Memory B cell (primary cell): ENCODE data around the gene LINGO4.
"Not testable (repeated sequence)": the region's sequence is repeated elsewhere in the genome, so short reads cannot be mapped to it uniquely, and the experiment has no call there.

Experiments
- ATAC-seq: fragments of 150-1000 bp; cut with Tn5 transposase; 2 replicates; pipeline ENCODE4 v1.10.0; 2021; ENCODE audit warnings: low read depth, mild to moderate bottlenecking, moderate library complexity
- DNase-seq, 2 donors: peaks; one replicate each; pipeline ENCODE4 v3.0.0; 2022; ENCODE audit warnings: low spot score in 2 of 2
- H3K27ac Mint-ChIP-seq: one replicate; pipeline ENCODE4 v1.8.0; 2022; ENCODE audit warnings: mild to moderate bottlenecking, moderate library complexity, mixed read lengths
- H3K27me3 Mint-ChIP-seq: one replicate; pipeline ENCODE4 v1.8.0; 2022; ENCODE audit warnings: mixed read lengths
- H3K36me3 Mint-ChIP-seq: one replicate; pipeline ENCODE4 v1.8.0; 2022; ENCODE audit warnings: mild to moderate bottlenecking, mixed read lengths
- H3K4me1 Mint-ChIP-seq: one replicate; pipeline ENCODE4 v1.8.0; 2022; ENCODE audit warnings: mixed read lengths
- H3K4me3 Mint-ChIP-seq: one replicate; pipeline ENCODE4 v1.8.0; 2022; ENCODE audit warnings: mild to moderate bottlenecking, moderate library complexity, mixed read lengths
- H3K9me3 Mint-ChIP-seq: one replicate; pipeline ENCODE4 v1.8.0; 2022; ENCODE audit warnings: mixed read lengths

The LINGO4 gene

GRCh38 chr1:151774256-151774922 lies 30.8 kb downstream of the LINGO4 start:
- H3K4me3 Mint-ChIP-seq, result no peak overlapping the region
- H3K36me3 Mint-ChIP-seq, result peaks cover 32% of the 10 kb centered on the region
- ATAC-seq (no peak), DNase-seq (no peak)
- H3K9me3 Mint-ChIP-seq, result no peaks in the 10 kb centered on the region
- H3K27ac Mint-ChIP-seq, result no peak overlapping the region
- H3K27me3 Mint-ChIP-seq, result no peaks in the 10 kb centered on the region
- no peaks in the 10 kb centered on the region for H3K4me1 Mint-ChIP-seq

DNA sequence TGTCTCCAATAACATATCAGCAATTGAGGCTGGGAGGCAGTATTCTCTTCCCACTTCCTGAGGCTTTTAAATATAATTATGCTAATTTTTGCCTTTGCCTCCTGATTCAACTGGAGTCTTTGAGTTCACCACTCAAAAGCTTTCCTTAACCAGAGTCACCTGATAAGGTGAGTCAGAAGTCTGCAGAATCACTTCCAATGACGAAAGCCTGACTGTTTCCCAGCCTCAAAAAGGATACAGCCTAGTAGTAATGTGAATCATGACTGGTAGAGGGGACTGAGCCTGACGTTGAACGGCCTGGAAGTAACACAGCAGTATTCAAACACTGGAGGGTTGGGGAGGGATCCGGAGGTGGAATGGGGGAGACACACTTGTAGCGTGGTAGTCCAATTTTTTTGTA lies 31.5 kb downstream of the LINGO4 start:
- no peaks in the 10 kb centered on the region for H3K27me3 Mint-ChIP-seq
- H3K4me3 Mint-ChIP-seq, result no peak overlapping the region
- H3K27ac Mint-ChIP-seq, result no peak overlapping the region
- H3K9me3 Mint-ChIP-seq, result no peaks in the 10 kb centered on the region
- peaks cover 28% of the 10 kb centered on the region for H3K36me3 Mint-ChIP-seq
- ATAC-seq (no peak), DNase-seq (no peak)
- no peaks in the 10 kb centered on the region for H3K4me1 Mint-ChIP-seq

DNA sequence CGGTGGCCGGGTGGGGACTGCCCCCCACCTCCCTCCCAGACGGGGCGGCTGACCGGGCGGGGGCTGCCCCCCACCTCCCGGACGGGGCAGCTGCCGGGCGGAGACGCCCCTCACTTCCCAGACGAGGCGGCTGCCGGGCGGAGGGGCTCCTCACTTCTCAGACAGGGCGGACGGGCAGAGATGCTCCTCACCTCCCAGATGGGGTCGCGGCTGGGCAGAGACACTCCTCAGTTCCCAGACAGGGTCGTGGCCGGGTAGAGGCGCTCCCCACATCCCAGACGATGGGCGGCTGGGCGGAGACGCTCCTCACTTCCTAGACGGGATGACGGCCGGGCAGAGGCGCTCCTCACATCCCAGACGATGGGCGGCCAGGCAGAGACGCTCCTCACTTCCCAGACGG lies 35.9 kb downstream of the LINGO4 start:
- H3K27ac Mint-ChIP-seq, H3K9me3 Mint-ChIP-seq, H3K4me3 Mint-ChIP-seq, H3K4me1 Mint-ChIP-seq, H3K27me3 Mint-ChIP-seq, H3K36me3 Mint-ChIP-seq, ATAC-seq, DNase-seq: not testable (repeated sequence)

- H3K9me3 Mint-ChIP-seq, H3K27ac Mint-ChIP-seq, H3K27me3 Mint-ChIP-seq, H3K4me1 Mint-ChIP-seq, H3K4me3 Mint-ChIP-seq, H3K36me3 Mint-ChIP-seq, ATAC-seq, DNase-seq: not testable (repeated sequence)
These were observed 36.7 kb downstream of the LINGO4 start for GRCh38 chr1:151768351-151769066.

- no peaks in the 10 kb centered on the region for H3K27me3 Mint-ChIP-seq
- DNase-seq (no peak), ATAC-seq (no peak)
- no peaks in the 10 kb centered on the region for H3K9me3 Mint-ChIP-seq
- H3K4me1 Mint-ChIP-seq, result peaks cover 13% of the 10 kb centered on the region
- peak overlapping the region; percentile 96 for H3K4me3 Mint-ChIP-seq
- H3K27ac Mint-ChIP-seq, result peak overlapping the region; percentile 98
- peaks cover 15% of the 10 kb centered on the region for H3K36me3 Mint-ChIP-seq
These were observed 41.2 kb downstream of the LINGO4 start for GRCh38 chr1:151763990-151764389.

DNA sequence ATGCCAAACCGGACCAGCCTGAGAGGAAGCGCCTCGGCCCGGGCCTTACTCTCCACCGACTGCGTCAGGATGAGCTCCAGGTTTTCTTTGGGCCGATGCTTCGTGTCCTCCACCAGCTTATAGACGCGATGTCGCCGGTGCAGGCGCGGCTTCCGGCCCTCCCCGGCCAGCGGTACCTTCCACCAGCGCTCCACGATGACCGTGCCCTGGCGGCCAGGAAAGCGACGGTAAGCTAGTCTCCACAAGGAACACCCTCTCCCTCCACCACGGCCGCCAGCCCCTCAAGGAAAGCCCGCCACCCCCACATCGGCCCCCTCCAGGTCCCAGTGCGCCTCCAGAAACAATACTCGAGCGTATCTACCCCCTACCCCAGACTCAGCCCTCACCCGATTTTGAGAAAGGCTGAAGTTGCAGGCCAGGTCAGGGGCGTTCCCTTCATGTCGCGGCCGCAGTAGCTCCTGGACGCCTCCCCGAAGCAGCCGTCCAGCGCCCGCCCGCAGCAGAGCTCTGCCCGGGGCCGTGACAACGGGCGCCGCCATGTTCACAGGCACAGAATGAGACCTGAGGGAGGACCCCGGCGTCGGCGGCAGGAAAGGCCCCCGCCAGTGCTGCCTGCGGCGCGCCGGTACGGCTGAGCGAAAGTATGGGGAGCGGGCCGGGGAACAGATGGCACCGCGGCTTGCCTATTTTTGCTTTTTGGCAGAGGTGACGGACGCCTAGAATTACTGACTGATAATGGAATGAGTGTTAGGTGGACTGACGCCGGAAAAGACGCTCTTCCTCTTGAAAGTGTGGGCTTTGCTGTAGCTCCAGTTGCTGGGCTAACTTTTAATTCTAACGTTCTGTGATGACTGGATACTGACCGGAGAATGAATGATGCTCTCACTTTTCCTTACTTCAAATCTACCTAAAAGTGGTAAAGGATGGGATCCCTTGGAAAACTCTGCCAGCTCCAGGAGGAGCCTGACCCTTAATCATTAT lies 42.0 kb downstream of the LINGO4 start, which contains the start of gene MRPL9:
TSS of gene MRPL9 (minus strand) at position 556 of the 981 bp plus-strand sequence. CDS start at position 539, 17 bp downstream.
- H3K4me3 Mint-ChIP-seq, result peak within 1 kb of the TSS; percentile 96
- ATAC-seq (peak; percentile 99), DNase-seq (peak; percentile 76 to 82)
- peak within 1 kb of the TSS; percentile 98 for H3K27ac Mint-ChIP-seq
- H3K9me3 Mint-ChIP-seq, result no peaks in the 10 kb centered on the region
- H3K27me3 Mint-ChIP-seq, result no peaks in the 10 kb centered on the region
- peaks cover 15% of the 10 kb centered on the region for H3K36me3 Mint-ChIP-seq
- H3K4me1 Mint-ChIP-seq, result peaks cover 13% of the 10 kb centered on the region

DNA sequence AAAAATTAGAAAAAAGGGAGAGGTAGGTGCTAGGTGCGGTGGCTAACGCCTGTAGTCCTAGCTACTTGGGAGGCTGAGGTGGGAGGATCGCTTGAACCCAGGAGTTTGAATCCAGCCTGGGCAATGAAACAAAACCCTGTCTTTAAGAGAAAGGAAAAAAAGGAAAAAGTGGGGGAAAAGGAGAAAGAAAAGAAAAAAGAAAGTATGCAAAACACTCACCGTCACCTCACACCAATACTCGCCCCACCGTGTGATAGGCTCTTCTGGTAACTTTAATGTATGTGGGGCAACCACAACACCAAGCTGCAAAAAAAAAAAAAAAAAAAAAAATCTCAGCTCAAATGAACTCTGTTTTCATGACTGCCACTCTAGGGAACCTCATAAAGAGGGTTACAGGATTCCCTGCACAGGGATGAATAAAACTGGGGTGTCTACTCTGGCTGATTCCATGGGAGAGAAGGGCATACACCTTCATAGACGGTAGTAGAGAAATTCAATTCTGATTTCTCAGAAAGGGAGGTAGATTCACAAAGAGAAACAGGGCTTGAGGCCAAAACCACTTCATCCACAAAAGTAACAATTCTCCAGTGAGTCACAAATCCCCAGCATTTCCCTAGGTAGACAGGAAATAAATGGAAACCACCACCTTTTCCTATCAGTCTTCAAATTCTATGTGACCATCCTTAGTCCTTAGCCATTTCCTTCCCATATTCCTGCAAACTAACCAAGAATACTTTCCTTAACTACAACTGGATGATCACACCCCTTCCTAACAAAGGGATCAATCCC lies 44.4 kb downstream of the LINGO4 start:
- H3K4me1 Mint-ChIP-seq, result peaks cover 13% of the 10 kb centered on the region
- H3K27ac Mint-ChIP-seq, result no peak overlapping the region
- no peaks in the 10 kb centered on the region for H3K27me3 Mint-ChIP-seq
- H3K9me3 Mint-ChIP-seq, result no peaks in the 10 kb centered on the region
- DNase-seq (no peak), ATAC-seq (no peak)
- H3K36me3 Mint-ChIP-seq, result peaks cover 26% of the 10 kb centered on the region
- no peak overlapping the region for H3K4me3 Mint-ChIP-seq

DNA sequence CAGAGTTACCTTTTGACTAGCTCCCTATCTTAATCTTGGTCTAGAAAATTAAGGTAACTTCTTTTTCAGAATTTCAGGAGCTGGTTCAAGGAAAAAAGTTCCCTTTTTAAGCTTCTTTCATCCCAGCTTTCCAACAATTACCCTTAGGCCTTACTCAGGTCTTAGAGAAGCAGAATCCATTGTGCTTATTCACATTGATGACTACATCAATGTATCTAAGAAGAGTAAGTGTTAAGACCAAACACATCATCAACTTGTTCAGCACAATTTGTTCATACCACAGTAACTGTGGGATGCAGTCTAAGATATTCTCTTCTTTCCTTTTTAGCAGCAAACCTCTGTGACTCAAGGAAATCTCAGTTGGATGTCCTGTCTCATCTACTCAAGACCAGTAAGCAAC lies 46.0 kb downstream of the LINGO4 start:
- ATAC-seq (no peak), DNase-seq (no peak)
- Mint-ChIP-seq H3K4me3 (no peak overlapping the region), H3K4me1 (peaks cover 11% of the 10 kb centered on the region), H3K36me3 (peaks cover 29% of the 10 kb centered on the region), H3K27me3 (no peaks in the 10 kb centered on the region), H3K9me3 (no peaks in the 10 kb centered on the region), H3K27ac (no peak overlapping the region)

GRCh38 chr1:151756291-151756690 lies 48.9 kb downstream of the LINGO4 start:
- ATAC-seq (no peak), DNase-seq (no peak)
- H3K27me3 Mint-ChIP-seq, result peaks cover 2% of the 10 kb centered on the region
- H3K27ac Mint-ChIP-seq, result no peak overlapping the region
- H3K4me3 Mint-ChIP-seq, result no peak overlapping the region
- peaks cover 26% of the 10 kb centered on the region for H3K36me3 Mint-ChIP-seq
- H3K9me3 Mint-ChIP-seq, result no peaks in the 10 kb centered on the region
- H3K4me1 Mint-ChIP-seq, result no peaks in the 10 kb centered on the region
